Neural cell (in vitro differentiated cells): ENCODE measurements around the gene HS6ST2.

Source experiments
- EP300 ChIP-seq: fragments of 450-650 bp; conservative IDR thresholded peaks from 2 replicates; pipeline ENCODE4 v1.6.1; 2014; ENCODE audit warnings: antibody characterized with exemption, mild to moderate bottlenecking, moderate library complexity; ENCODE audit not compliant: poor library complexity, severe bottlenecking
- EZH2 ChIP-seq: fragments of 200-600, 300-800 bp; shearing (Covaris generic), sonication (generic); IDR thresholded peaks from 2 replicates; pipeline ENCODE4 v1.6.1; 2014; ENCODE audit warnings: antibody characterized with exemption, low read length, borderline replicate concordance, mild to moderate bottlenecking; ENCODE audit not compliant: insufficient read depth, poor library complexity, severe bottlenecking
- POLR2AphosphoS5 ChIP-seq: IDR thresholded peaks from 2 replicates; pipeline ENCODE4 v1.6.1; 2012
- RAD21 ChIP-seq: fragments of 450-650 bp; conservative IDR thresholded peaks from 2 replicates; pipeline ENCODE4 v1.6.1; 2014; ENCODE audit warnings: antibody characterized with exemption, mild to moderate bottlenecking, moderate library complexity
- TAF1 ChIP-seq: IDR thresholded peaks from 2 replicates; pipeline ENCODE4 v1.6.1; 2012; ENCODE audit warnings: low read depth
- TF ChIP-seq, protein P1 (sequence below): fragments of 450-650 bp; IDR thresholded peaks from 2 replicates; pipeline ENCODE4 v1.5.1; 2014; ENCODE audit warnings: antibody characterized with exemption, mild to moderate bottlenecking, moderate library complexity; ENCODE audit not compliant: poor library complexity, severe bottlenecking
- TF ChIP-seq, protein P2 (sequence below): IDR thresholded peaks from 2 replicates; pipeline ENCODE4 v1.6.1; 2012; ENCODE audit warnings: borderline replicate concordance

DNA sequence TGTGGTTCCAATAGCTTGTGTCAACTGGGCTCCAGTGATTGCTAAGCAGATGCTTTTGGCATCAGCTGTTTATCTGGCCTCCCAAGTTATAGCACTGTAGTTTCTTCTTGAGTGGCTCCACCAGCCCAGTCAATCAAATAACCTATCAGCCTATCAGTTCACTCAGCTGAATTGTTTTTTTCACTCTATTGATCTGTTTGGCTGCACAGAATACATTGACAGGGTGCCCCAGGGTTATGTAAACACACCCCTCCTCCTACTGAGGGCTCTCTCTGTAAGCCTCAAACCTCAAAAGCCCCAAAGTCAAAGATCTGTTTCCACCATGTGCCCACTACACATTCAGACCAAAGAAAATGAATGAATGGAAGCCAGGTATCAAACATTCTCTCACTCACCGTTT is 214.0 kb downstream of the HS6ST2 start:
- TF ChIP-seq, protein P1, sequence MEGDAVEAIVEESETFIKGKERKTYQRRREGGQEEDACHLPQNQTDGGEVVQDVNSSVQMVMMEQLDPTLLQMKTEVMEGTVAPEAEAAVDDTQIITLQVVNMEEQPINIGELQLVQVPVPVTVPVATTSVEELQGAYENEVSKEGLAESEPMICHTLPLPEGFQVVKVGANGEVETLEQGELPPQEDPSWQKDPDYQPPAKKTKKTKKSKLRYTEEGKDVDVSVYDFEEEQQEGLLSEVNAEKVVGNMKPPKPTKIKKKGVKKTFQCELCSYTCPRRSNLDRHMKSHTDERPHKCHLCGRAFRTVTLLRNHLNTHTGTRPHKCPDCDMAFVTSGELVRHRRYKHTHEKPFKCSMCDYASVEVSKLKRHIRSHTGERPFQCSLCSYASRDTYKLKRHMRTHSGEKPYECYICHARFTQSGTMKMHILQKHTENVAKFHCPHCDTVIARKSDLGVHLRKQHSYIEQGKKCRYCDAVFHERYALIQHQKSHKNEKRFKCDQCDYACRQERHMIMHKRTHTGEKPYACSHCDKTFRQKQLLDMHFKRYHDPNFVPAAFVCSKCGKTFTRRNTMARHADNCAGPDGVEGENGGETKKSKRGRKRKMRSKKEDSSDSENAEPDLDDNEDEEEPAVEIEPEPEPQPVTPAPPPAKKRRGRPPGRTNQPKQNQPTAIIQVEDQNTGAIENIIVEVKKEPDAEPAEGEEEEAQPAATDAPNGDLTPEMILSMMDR, result no peak
- TF ChIP-seq, protein P2, sequence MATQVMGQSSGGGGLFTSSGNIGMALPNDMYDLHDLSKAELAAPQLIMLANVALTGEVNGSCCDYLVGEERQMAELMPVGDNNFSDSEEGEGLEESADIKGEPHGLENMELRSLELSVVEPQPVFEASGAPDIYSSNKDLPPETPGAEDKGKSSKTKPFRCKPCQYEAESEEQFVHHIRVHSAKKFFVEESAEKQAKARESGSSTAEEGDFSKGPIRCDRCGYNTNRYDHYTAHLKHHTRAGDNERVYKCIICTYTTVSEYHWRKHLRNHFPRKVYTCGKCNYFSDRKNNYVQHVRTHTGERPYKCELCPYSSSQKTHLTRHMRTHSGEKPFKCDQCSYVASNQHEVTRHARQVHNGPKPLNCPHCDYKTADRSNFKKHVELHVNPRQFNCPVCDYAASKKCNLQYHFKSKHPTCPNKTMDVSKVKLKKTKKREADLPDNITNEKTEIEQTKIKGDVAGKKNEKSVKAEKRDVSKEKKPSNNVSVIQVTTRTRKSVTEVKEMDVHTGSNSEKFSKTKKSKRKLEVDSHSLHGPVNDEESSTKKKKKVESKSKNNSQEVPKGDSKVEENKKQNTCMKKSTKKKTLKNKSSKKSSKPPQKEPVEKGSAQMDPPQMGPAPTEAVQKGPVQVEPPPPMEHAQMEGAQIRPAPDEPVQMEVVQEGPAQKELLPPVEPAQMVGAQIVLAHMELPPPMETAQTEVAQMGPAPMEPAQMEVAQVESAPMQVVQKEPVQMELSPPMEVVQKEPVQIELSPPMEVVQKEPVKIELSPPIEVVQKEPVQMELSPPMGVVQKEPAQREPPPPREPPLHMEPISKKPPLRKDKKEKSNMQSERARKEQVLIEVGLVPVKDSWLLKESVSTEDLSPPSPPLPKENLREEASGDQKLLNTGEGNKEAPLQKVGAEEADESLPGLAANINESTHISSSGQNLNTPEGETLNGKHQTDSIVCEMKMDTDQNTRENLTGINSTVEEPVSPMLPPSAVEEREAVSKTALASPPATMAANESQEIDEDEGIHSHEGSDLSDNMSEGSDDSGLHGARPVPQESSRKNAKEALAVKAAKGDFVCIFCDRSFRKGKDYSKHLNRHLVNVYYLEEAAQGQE, result no peak
- TF ChIP-seq RAD21, result no peak
- TF ChIP-seq EP300, result no peak
- no peak for TF ChIP-seq EZH2
- TF ChIP-seq POLR2AphosphoS5, result no peak
- TF ChIP-seq TAF1, result no peak
